GM19351 (cell line): ENCODE measurements around the gene KHK.

ENCODE experiments used
- ATAC-seq: cut with Tn5 transposase; IDR thresholded peaks from one replicate; pipeline ENCODE4 v1.9.1; 2021; ENCODE audit warnings: mild to moderate bottlenecking, moderate library complexity; ENCODE audit not compliant: unreplicated experiment

Gene KHK

GRCh38 chr2:27149570-27150405 is 63.2 kb downstream of the KHK start:
- ATAC-seq: no peak
